ENCODE data around the gene NDN.
A peak's percentile ranks its signal among the peaks of the same experiment; 100 is the strongest.

Gene NDN

GRCh38 chr15:23646165-23647000 lies 40.7 kb downstream of the NDN start:
- no peaks in the 10 kb centered on the region for H4K20me1 ChIP-seq (ENCODE audit: insufficient read depth, low read length)
- no peak overlapping the region for H3K4me2 ChIP-seq (ENCODE audit: low read length)
- H3K36me3 ChIP-seq (ENCODE audit: insufficient read depth, low read length) = no peaks in the 10 kb centered on the region
- H3K27me3 ChIP-seq (ENCODE audit: insufficient read depth, low read length) = 0 out of 2 replicates have a peak, but pooled peaks cover 3% of the 10 kb centered on the region
- H3K79me2 ChIP-seq (ENCODE audit: insufficient read depth, low read length) = no peaks in the 10 kb centered on the region
- no peaks in the 10 kb centered on the region for H3K4me1 ChIP-seq (ENCODE audit: insufficient read depth, low read length, severe bottlenecking)
- no peaks in the 10 kb centered on the region for H3K9me3 ChIP-seq (ENCODE audit: low read length)
- no peak overlapping the region for H2AFZ ChIP-seq (ENCODE audit: low read length)
- no peak overlapping the region for H3K4me3 ChIP-seq (ENCODE audit: low read depth, low read length, poor library complexity, severe bottlenecking)
- TF ChIP-seq CTCF (IDR thresholded peaks at IDR 0.05; ENCODE audit: low read length) (no peak), EZH2 (IDR thresholded peaks at IDR 0.05; ENCODE audit: borderline replicate concordance, low read length) (no peak)
- H3K9me2 ChIP-seq (ENCODE audit: low read depth, low read length) = no peaks in the 10 kb centered on the region
- H3K9ac ChIP-seq (ENCODE audit: low read length) = no peak overlapping the region
- no peaks in the 10 kb centered on the region for H3F3A ChIP-seq (ENCODE audit: insufficient read depth, low read length)
- H3K27ac ChIP-seq (ENCODE audit: low read depth, low read length, poor library complexity, severe bottlenecking) = no peak overlapping the region

GRCh38 chr15:23645371-23646164 lies 41.5 kb downstream of the NDN start:
- H3K79me2 ChIP-seq (ENCODE audit: insufficient read depth, low read length) = no peaks in the 10 kb centered on the region
- no peaks in the 10 kb centered on the region for H3K4me1 ChIP-seq (ENCODE audit: insufficient read depth, low read length, severe bottlenecking)
- TF ChIP-seq CTCF (IDR thresholded peaks at IDR 0.05; ENCODE audit: low read length) = 0 out of 2 replicates have a peak, but pooled peaks have one; percentile 7
- no peak for TF ChIP-seq EZH2 (IDR thresholded peaks at IDR 0.05; ENCODE audit: borderline replicate concordance, low read length)
- no peaks in the 10 kb centered on the region for H3K9me2 ChIP-seq (ENCODE audit: low read depth, low read length)
- H3F3A ChIP-seq (ENCODE audit: insufficient read depth, low read length) = no peaks in the 10 kb centered on the region
- H3K4me2 ChIP-seq (ENCODE audit: low read length) = no peak overlapping the region
- no peaks in the 10 kb centered on the region for H3K9me3 ChIP-seq (ENCODE audit: low read length)
- H3K9ac ChIP-seq (ENCODE audit: low read length) = no peak overlapping the region
- no peak overlapping the region for H3K4me3 ChIP-seq (ENCODE audit: low read depth, low read length, poor library complexity, severe bottlenecking)
- no peaks in the 10 kb centered on the region for H4K20me1 ChIP-seq (ENCODE audit: insufficient read depth, low read length)
- H2AFZ ChIP-seq (ENCODE audit: low read length) = no peak overlapping the region
- H3K27ac ChIP-seq (ENCODE audit: low read depth, low read length, poor library complexity, severe bottlenecking) = no peak overlapping the region
- no peaks in the 10 kb centered on the region for H3K36me3 ChIP-seq (ENCODE audit: insufficient read depth, low read length)
- H3K27me3 ChIP-seq (ENCODE audit: insufficient read depth, low read length) = 0 out of 2 replicates have a peak, but pooled peaks cover 3% of the 10 kb centered on the region

GRCh38 chr15:23644829-23645228 lies 42.3 kb downstream of the NDN start:
- Histone ChIP-seq H4K20me1 (ENCODE audit: insufficient read depth, low read length) (no peaks in the 10 kb centered on the region), H3K4me2 (ENCODE audit: low read length) (no peak overlapping the region), H3K4me1 (ENCODE audit: insufficient read depth, low read length, severe bottlenecking) (no peaks in the 10 kb centered on the region), H3K9ac (ENCODE audit: low read length) (no peak overlapping the region), H3K27ac (ENCODE audit: low read depth, low read length, poor library complexity, severe bottlenecking) (no peak overlapping the region), H3K36me3 (ENCODE audit: insufficient read depth, low read length) (no peaks in the 10 kb centered on the region), H2AFZ (ENCODE audit: low read length) (no peak overlapping the region), H3K79me2 (ENCODE audit: insufficient read depth, low read length) (no peaks in the 10 kb centered on the region), H3F3A (ENCODE audit: insufficient read depth, low read length) (no peaks in the 10 kb centered on the region), H3K27me3 (ENCODE audit: insufficient read depth, low read length) (no peaks in the 10 kb centered on the region), H3K9me2 (ENCODE audit: low read depth, low read length) (no peaks in the 10 kb centered on the region), H3K9me3 (ENCODE audit: low read length) (no peaks in the 10 kb centered on the region), H3K4me3 (ENCODE audit: low read depth, low read length, poor library complexity, severe bottlenecking) (no peak overlapping the region)
- TF ChIP-seq EZH2 (IDR thresholded peaks at IDR 0.05; ENCODE audit: borderline replicate concordance, low read length) (no peak), CTCF (IDR thresholded peaks at IDR 0.05; ENCODE audit: low read length) (no peak)
